ENCODE data around the gene SMYD4.
A peak's percentile ranks its signal among the peaks of the same experiment; 100 is the strongest.
"Not testable (repeated sequence)": the region's sequence is repeated elsewhere in the genome, so short reads cannot be mapped to it uniquely, and the experiment has no call there.

SMYD4 gene

GRCh38 chr17:1753767-1754429, 75.8 kb downstream of the SMYD4 start:
- DNase-seq, result peak; percentile 34

GRCh38 chr17:1752425-1753262, 77.1 kb downstream of the SMYD4 start:
- DNase-seq, result peak; percentile 47

GRCh38 chr17:1750628-1751027, 79.1 kb downstream of the SMYD4 start:
- peak; percentile 31 for DNase-seq

GRCh38 chr17:1746975-1747543, 82.6 kb downstream of the SMYD4 start:
- DNase-seq, result no peak

- no peak for DNase-seq
Measured at GRCh38 chr17:1745513-1746020, 84.1 kb downstream of the SMYD4 start.

- no peak for DNase-seq
Measured at GRCh38 chr17:1744551-1745512, 84.9 kb downstream of the SMYD4 start.

GRCh38 chr17:1743088-1743439, 86.6 kb downstream of the SMYD4 start:
- no peak for DNase-seq

GRCh38 chr17:1742371-1743087, 87.2 kb downstream of the SMYD4 start, which contains the start of gene SERPINF2:
Gene SERPINF2, plus strand, starts transcription at chr17:1742871. Its CDS starts 2,125 bp downstream, at chr17:1744996.
- no peak for DNase-seq

- DNase-seq, result not testable (repeated sequence)
Measured at GRCh38 chr17:1741899-1742298, 87.8 kb downstream of the SMYD4 start.

GRCh38 chr17:1737531-1738291, 92.0 kb downstream of the SMYD4 start:
- peak; percentile 52 for DNase-seq

- DNase-seq, result peak; percentile 96
Measured at GRCh38 chr17:1736348-1737281, 93.1 kb downstream of the SMYD4 start.

- DNase-seq, result no peak
Measured at GRCh38 chr17:1735834-1736347, 93.8 kb downstream of the SMYD4 start.

GRCh38 chr17:1735418-1735817, 94.3 kb downstream of the SMYD4 start:
- DNase-seq, result no peak

- no peak for DNase-seq
Measured at GRCh38 chr17:1733759-1734158, 95.9 kb downstream of the SMYD4 start.

- DNase-seq, result no peak
Measured at GRCh38 chr17:1732833-1733321, 96.8 kb downstream of the SMYD4 start.

- DNase-seq, result no peak
Measured at GRCh38 chr17:1732241-1732832, 97.4 kb downstream of the SMYD4 start.

- DNase-seq, result no peak
Measured at GRCh38 chr17:1731194-1731506, 98.6 kb downstream of the SMYD4 start.

GRCh38 chr17:1730326-1731193, 99.1 kb downstream of the SMYD4 start:
- no peak for DNase-seq

Data from inflammatory macrophage treated with lipopolysaccharide for 4 hours (primary cell).